GM12864 (cell line): Measurements from ENCODE around the gene AHDC1.

Source experiments
- DNase-seq: peaks from one replicate; pipeline ENCODE4 v3.0.0-alpha.2; 2011; ENCODE audit warnings: low read depth
- H3K4me3 ChIP-seq: 2 replicates; pipeline ENCODE4 v1.5.1; 2011; ENCODE audit warnings: mild to moderate bottlenecking, low read depth, low read length, control low read depth
- TF ChIP-seq, protein P1 (sequence below): IDR thresholded peaks from 2 replicates; pipeline ENCODE4 v1.5.1; 2011; ENCODE audit warnings: low read depth, mild to moderate bottlenecking, moderate library complexity, low read length, control low read depth, inconsistent platforms; ENCODE audit errors: missing control alignments

AHDC1 gene

DNA sequence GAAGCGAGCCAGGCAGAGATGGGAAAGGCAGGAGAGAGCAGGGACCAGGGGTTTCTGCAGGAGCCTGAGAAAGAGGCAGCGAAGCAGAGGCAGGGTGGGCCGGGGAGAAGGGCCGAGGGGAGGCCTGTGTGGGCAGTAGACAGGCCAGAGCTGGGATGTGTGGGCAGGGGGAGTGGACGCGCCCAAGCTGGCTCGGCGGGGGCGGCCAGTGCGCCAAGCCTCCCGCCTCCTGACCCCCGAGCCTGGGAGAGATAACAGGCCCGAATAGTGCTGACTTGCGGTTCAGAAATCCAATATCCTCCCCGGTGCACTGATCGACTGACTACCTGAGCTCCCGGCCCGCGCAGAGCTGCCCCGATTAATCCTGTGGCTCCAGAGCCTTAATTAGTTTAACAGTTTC, 41.9 kb downstream of the AHDC1 start:
- no peak for DNase-seq
- no peak overlapping the region for H3K4me3 ChIP-seq
- TF ChIP-seq, protein P1, sequence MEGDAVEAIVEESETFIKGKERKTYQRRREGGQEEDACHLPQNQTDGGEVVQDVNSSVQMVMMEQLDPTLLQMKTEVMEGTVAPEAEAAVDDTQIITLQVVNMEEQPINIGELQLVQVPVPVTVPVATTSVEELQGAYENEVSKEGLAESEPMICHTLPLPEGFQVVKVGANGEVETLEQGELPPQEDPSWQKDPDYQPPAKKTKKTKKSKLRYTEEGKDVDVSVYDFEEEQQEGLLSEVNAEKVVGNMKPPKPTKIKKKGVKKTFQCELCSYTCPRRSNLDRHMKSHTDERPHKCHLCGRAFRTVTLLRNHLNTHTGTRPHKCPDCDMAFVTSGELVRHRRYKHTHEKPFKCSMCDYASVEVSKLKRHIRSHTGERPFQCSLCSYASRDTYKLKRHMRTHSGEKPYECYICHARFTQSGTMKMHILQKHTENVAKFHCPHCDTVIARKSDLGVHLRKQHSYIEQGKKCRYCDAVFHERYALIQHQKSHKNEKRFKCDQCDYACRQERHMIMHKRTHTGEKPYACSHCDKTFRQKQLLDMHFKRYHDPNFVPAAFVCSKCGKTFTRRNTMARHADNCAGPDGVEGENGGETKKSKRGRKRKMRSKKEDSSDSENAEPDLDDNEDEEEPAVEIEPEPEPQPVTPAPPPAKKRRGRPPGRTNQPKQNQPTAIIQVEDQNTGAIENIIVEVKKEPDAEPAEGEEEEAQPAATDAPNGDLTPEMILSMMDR: no peak

DNA sequence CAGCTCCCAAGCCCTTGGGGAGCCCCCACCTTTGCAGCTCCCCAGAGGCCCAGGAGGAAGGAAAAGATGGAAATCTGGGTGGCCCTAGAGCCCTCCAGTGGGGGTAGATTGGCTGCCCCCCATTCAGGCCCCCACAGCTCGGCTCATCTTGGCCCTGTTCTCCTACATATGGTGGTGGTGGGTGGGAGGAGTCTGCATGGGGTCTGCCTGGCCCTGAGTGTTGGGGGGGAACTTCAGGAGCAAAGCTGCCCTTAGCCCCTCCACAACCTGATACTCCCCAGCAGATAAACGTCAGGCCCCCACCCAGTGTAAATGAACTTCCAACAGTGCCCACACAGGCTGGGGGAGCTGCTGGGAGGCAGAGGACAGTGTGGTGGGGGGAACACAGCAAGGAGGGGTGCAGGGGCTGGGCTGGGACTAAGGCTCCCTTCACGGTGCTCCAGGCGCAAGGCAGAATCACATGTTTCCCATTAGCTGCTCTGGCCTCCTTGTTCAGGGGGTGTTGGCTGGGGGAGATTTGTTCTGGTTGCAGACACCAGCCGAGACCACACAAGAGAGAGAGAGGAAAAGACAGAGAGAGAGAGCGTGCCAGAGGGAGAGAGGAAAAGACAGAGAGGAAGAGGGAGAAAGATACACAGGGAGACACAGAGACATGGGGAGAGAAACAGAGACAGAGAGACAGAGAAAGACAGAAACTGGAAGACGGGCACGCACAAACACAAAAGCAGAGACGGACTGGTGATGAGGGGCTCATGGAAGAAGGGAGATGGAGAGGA, 42.6 kb downstream of the AHDC1 start:
- H3K4me3 ChIP-seq: no peak overlapping the region
- TF ChIP-seq, protein P1: no peak
- DNase-seq: no peak

DNA sequence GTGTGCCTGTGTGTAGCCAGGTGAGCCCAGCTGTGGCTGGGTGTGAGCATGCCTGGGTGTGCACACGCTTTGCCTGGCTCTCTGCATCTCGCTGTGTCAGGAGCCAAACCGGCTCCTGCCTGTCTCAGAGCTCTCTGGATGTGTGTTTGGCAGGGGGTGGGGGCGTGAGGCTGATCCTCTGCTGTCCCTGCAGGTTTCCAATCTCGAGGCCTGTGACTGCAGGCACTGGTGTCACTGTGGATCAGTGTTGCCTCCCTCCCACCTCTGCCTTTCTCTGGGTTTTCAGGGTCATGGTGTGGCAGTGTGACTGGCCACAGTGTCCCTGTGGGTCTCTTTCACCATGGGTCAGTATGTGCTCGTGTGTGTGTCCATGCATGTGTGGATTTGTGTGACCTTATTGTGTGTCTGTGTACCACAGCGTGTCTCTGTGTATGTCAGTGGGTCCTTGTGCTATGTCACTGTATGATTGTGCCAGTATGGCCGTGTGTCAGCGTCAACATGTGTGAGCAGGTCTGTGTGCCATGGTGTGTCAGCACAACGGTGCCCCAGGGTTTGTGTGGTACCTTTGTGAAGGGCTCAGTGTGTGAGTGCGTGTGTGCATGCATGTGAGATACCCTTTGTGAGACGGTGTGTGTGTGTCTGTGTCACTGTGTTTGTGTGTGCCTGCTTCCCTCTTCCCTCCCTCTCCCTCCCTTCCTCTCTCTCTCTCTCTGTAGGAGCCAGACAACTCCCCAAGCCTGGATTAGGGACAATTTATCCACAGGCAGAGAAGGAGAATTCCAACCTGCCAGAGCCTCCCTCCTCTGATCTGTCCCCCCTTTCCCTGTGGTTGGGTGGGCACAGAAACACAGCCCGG, 43.4 kb downstream of the AHDC1 start:
- no peak overlapping the region for H3K4me3 ChIP-seq
- no peak for DNase-seq
- TF ChIP-seq, protein P1: no peak

DNA sequence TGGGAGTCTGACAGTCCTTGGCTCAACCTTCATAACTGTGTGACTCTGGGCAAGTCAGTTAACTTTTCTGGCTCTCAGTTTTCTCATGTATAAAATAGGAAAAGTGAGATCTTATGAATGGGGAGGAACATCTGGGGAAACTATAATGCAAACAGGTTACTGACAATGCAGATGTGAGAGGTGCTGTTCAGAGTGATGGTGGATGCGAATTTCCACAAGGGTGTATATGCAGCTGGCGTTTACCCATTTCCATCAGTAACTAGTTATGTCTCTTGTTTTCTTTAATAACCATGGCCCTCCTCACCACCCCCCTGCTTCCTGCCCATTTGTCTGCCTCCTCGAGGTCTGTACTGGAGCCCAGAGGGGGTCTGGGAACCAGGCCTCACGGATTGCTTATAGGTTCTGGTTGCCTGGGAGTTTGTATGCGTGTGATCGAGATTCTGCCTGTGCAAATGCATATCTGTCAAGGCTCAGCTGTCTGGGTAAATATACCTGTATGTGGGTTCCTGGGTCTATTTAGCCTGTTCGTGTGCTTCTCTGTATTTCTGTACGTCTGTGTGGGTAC, 44.4 kb downstream of the AHDC1 start:
- no peak for DNase-seq
- H3K4me3 ChIP-seq: no peak overlapping the region
- TF ChIP-seq, protein P1: no peak

DNA sequence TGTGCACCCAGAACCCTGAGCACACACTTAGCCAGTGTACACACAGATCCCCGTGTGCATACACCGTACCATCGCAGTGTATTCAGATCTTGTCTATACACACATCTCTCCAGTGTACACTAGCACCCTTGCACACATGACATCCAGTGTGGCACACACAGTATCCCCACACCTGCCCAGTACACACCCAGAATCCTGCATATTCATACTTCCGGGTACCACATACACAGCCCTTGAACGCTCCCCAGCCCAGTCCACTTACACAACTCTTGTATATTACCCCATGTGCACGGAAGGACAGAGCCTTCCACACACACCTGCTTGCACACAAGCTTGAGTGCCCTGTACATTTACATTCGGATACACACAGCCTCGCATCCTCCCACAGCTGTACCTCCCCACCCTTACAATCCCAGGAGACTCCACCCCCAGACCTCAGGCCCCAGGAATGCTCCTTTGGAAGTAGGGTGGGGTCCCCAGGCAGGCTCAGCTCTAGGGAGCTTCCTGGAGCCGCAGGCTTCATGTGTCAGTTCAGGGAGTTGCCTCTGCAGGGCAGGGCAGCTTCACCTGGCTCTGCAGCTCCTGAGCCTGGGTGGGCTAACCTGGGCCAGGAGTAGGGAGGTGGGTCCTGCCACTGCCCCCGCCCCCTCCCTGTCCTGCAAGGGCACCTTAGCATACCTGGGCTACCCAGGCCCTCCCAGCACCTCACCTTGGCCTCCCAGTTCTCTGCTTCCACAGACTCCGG, 46.2 kb downstream of the AHDC1 start:
- no peak for DNase-seq
- TF ChIP-seq, protein P1: no peak
- no peak overlapping the region for H3K4me3 ChIP-seq

DNA sequence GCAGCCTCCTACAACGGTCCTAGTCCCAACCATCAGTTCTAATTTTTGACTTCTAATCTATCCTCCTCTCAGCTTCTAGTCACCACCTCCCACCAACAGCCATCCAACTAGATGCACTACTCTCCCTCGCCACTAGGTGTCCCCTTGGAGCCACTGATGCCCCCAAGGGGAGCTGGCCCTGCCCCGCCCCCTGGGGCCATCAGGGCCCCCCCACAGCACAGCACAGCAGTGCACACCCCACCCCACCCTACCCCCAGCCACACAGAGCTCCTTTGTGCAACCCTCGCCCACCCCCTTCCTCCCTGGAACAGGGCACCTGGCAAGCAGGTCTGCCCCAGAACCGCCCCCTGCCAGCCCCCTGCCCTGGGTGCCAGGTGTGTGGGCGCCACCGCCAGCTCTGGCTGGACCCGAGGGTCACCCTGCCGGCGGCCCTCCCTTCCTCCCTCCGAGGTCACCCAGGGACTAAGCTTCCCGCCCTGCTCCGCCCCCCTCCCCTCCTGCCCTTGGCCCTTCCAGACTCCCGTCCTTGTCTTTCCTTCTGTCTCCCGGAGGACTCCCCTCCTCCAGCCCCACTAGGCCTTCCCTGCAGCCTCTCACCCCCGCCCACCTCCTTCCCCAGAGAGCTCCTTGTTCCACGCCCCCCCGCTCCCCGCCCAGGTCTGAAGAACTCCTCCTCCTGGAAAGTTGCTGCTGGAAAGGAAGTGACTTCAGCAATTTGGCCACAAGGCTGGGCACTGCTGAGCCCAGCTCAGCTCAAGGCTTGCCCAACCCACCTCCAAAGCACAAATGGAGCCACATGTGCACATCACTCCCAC, 47.0 kb downstream of the AHDC1 start:
- no peak for DNase-seq
- TF ChIP-seq, protein P1: peak; percentile 95
- H3K4me3 ChIP-seq: no peak overlapping the region
